ENCODE results near the gene CORO7. TPM values are rescaled to one million over a fixed set of nuclear protein-coding genes. Genes with fewer than 3 reads are reported as not detected.
A peak's percentile ranks its signal among the peaks of the same experiment; 100 is the strongest.

Gene CORO7
- total RNA-seq, 1 donor from 2014 or later, result 25.7 TPM

- H3K4me1 Mint-ChIP-seq (ENCODE audit: low read depth), result peaks cover 9% of the 10 kb centered on the region
- DNase-seq (ENCODE audit: low spot score, unreplicated experiment), result no peak
- no peaks in the 10 kb centered on the region for H3K9me3 Mint-ChIP-seq (ENCODE audit: low read depth)
- H3K4me3 Mint-ChIP-seq (ENCODE audit: low read depth), result no peak overlapping the region
- H3K27me3 Mint-ChIP-seq, result no peaks in the 10 kb centered on the region
- no peaks in the 10 kb centered on the region for H3K36me3 Mint-ChIP-seq (ENCODE audit: insufficient read depth)
- peak overlapping the region; percentile 84 for H3K27ac Mint-ChIP-seq
- no peak for TF ChIP-seq CTCF (IDR thresholded peaks at IDR 0.05; ENCODE audit: unreplicated experiment)
Measured at GRCh38 chr16:4323845-4324488, 92.4 kb downstream of the CORO7 start.

- no peak overlapping the region for H3K27ac Mint-ChIP-seq
- no peak for TF ChIP-seq CTCF (IDR thresholded peaks at IDR 0.05; ENCODE audit: unreplicated experiment)
- no peaks in the 10 kb centered on the region for H3K27me3 Mint-ChIP-seq
- no peaks in the 10 kb centered on the region for H3K36me3 Mint-ChIP-seq (ENCODE audit: insufficient read depth)
- no peak for DNase-seq (ENCODE audit: low spot score, unreplicated experiment)
- no peak overlapping the region for H3K4me3 Mint-ChIP-seq (ENCODE audit: low read depth)
- no peaks in the 10 kb centered on the region for H3K9me3 Mint-ChIP-seq (ENCODE audit: low read depth)
- peaks cover 9% of the 10 kb centered on the region for H3K4me1 Mint-ChIP-seq (ENCODE audit: low read depth)
Measured at GRCh38 chr16:4323071-4323844, 93.1 kb downstream of the CORO7 start.

- no peak for TF ChIP-seq CTCF (IDR thresholded peaks at IDR 0.05; ENCODE audit: unreplicated experiment)
- H3K4me1 Mint-ChIP-seq (ENCODE audit: low read depth), result peaks cover 13% of the 10 kb centered on the region
- no peaks in the 10 kb centered on the region for H3K9me3 Mint-ChIP-seq (ENCODE audit: low read depth)
- DNase-seq (ENCODE audit: low spot score, unreplicated experiment), result no peak
- no peaks in the 10 kb centered on the region for H3K27me3 Mint-ChIP-seq
- no peak overlapping the region for H3K27ac Mint-ChIP-seq
- H3K4me3 Mint-ChIP-seq (ENCODE audit: low read depth), result no peak overlapping the region
- no peaks in the 10 kb centered on the region for H3K36me3 Mint-ChIP-seq (ENCODE audit: insufficient read depth)
Measured at GRCh38 chr16:4322121-4323052, 94.0 kb downstream of the CORO7 start.

- H3K4me1 Mint-ChIP-seq (ENCODE audit: low read depth), result peaks cover 13% of the 10 kb centered on the region
- no peaks in the 10 kb centered on the region for H3K27me3 Mint-ChIP-seq
- no peak overlapping the region for H3K4me3 Mint-ChIP-seq (ENCODE audit: low read depth)
- no peak for DNase-seq (ENCODE audit: low spot score, unreplicated experiment)
- no peak overlapping the region for H3K27ac Mint-ChIP-seq
- no peaks in the 10 kb centered on the region for H3K9me3 Mint-ChIP-seq (ENCODE audit: low read depth)
- no peaks in the 10 kb centered on the region for H3K36me3 Mint-ChIP-seq (ENCODE audit: insufficient read depth)
- TF ChIP-seq CTCF (IDR thresholded peaks at IDR 0.05; ENCODE audit: unreplicated experiment), result no peak
Measured at GRCh38 chr16:4321286-4322120, 94.9 kb downstream of the CORO7 start.

Measured in progenitor cell of endocrine pancreas (in vitro differentiated cells).